HG03139 (cell line): ENCODE measurements around the gene ARHGAP24.
"Not testable (repeated sequence)": the region's sequence is repeated elsewhere in the genome, so short reads cannot be mapped to it uniquely, and the experiment has no call there.

Experiments
- ATAC-seq: cut with Tn5 transposase; IDR thresholded peaks from one replicate; pipeline ENCODE4 v1.9.1; 2021; ENCODE audit not compliant: unreplicated experiment

ARHGAP24 gene

DNA sequence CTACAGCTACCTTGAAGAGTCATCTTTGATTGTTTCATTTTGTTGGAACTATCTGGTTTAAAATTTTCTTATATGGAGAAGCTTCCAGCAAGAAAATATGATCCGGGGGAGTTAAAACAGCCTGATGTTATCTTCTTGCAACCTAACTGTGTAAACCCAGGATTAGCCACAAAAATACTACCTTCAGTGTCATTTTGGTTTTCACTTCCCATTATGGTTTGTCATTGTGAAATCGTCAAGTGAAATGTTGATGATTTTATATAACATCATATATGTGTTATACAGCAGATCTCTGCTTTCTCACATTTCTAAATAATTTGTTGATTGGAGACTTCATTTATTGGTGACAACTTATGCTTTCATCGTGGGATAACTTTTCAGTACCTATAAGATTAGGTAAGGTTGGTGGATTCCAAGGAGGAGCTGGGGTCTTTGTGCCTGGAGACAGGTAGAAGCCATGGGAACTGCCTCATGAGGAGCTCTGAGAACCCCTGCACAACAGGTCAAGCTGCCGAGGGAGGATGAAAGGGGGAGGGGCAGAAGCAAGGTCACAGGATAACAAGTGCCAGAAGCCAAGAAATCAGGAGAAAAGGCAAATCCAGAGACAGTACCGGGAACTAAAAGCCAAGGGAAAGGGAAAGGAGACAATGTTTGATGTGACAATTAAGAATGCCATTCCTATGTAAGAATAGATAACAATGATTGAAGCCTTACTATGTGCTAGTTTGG, 7.2 kb downstream of the ARHGAP24 start:
- ATAC-seq = no peak

DNA sequence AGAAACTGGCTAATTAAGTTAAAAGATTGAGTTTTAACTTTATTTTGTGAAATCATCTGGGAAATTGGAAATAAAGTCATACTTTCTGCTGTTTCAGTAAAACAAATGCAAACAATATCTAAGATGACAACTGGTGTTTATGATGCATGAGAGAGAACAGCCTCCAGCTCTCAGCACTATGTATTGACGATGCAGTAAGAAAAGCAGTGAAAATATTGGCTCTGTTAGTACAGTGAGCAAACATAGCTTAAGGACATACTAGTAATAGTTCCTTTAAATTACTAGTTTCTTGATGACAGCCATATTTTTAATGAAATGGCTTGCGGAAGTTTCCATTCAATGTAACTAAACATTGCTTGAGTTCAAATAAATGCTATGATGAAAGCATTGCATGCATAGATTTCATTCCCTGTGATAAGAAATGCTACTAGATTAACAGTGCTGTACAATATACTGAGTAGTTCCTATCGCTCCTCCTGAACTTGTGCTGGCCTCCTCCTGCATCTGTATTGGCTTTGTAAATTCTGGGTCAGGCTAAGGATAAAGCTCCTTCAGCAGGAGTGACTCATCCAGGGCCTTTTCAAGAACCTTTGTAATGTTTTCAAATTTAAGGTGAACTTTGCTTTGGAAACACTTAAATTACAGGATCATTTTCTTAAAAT, 11.6 kb downstream of the ARHGAP24 start:
- ATAC-seq = no peak

DNA sequence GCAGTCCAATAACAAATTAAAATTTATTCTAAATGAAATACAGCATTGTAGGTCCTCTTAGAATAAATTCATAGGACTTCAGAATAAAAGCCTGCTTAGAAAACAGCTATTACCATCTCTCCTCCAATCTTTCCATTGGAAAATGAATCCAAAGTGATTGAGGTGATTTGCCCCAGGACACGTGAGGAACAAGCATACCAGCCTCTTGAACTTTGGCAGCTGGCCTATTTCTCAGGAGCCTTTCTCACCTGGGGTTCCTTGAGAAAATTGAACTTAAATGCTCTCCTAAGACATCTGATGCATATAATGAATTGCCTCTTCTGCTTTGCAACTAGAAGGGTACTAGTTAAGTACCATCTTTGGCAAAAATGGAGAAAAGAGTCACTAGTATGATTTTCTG, 13.5 kb downstream of the ARHGAP24 start:
- ATAC-seq = no peak

DNA sequence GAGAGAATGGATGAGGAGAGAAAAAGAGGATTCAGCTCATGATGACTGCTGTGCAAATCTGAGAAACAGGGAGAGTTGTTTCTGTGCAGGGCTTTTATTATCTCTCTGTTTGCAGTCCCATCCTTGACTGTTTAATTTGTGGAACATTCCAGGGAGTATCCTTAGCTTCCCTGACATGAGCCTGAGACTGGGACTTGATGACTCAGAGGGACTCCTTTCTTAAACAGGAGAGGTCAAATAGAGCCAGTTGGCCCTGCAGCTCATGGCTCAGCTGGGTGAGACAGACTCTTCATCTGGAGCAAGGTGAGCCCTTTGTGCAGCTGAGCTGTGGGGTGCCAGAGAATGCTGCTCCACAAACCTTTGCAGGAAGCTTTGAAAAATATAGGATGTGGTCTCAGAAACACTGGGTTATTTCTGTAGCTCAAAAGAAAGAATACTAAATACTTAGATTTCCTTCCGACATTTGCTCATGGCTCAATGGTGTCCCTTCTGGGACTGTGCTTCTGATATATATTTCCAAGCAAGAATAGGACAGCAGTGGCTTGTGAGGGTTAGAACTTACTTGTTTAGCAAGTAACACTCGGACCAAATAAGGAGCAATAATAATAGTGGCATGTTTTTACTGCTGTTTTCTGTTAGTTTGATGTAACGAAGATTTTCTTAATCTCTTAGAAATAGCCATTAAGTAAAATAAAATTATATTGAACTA, 14.5 kb downstream of the ARHGAP24 start:
- no peak for ATAC-seq

DNA sequence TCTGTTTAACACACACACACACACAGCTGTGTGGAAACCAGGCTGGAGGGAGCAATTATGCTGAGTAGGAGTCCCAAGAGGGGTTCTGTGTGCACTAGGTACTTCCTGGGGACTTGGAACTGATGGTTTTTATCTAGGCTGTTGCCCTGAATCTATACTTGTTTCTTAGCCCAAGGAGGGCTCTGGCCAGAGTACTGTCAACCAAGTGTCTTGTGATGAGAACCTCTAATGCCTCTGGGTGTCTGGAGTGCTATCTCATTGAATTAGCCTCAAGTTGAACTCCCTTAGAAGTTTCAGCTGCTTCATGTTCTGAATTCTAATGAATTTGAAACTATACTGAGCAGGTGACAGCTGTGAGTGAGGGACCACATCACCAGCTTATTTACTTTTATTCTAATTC, 16.6 kb downstream of the ARHGAP24 start:
- ATAC-seq = no peak

DNA sequence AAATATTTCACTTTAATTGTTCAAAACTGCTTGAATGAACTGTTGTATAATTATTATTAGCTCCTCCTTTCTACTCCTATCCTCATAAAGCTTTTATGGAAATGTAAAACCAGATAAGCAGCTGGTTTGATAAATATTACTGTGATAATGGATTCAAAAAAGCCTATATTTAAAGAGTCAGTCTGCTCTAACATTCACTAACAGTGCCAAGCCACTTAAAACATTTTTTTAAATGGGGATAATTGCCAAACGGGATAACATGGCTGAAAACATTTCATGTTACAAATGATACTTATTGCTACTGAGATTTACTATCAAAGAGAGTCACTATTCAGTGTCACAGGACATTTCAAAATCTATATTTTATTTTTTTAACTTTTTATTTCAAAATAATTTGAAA, 17.4 kb downstream of the ARHGAP24 start:
- no peak for ATAC-seq

DNA sequence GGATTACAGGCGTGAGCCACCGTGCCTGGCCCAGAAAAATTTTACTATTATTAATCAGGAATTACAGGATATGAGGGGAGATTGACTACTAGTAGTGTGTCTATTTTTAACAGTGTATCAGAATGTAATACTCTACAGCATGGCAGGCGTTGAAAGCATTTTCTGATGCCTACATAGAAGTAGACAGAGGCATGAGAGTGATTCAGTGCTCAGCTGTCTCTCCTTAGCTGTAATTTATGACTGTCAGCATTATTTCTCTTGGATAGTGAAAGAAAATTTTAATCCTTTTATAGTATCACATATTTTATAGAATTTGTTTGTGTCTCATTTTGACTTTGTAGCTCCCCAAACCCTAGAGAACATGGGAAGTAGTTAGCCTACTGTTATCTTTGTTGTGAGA, 20.7 kb downstream of the ARHGAP24 start:
- no peak for ATAC-seq

DNA sequence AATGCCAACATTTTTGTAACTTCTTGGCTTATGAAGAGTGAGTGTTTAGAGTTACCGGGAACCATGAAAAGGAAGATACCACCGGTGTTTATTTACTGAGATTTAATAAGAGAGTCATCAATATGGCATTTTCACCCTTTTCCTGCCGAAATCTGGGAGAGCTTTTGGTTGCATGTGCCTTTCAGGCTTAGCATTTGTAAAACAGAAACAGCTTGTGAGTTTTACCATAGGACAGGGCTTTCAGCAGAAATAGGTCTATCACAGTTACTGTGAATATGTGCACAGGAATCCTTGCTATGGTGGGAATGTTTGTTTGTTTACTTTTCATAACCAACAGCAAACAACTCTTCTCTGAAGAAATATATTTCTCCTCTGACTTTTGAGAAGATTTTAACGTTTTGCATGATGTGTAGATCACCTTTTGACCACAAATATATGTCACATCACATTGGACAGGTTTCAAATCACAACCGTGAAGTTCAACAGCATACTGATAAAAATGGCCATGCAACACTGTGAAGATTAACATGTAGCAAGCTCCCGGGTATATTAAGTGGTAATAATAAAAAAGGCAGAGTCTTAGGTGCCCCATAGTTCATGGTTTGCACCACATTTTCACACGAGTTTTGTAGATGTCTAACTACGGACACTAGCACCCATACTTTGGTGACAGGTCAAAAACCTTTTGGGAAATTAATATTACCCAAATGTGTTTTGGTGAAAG, 21.3 kb downstream of the ARHGAP24 start:
- no peak for ATAC-seq

DNA sequence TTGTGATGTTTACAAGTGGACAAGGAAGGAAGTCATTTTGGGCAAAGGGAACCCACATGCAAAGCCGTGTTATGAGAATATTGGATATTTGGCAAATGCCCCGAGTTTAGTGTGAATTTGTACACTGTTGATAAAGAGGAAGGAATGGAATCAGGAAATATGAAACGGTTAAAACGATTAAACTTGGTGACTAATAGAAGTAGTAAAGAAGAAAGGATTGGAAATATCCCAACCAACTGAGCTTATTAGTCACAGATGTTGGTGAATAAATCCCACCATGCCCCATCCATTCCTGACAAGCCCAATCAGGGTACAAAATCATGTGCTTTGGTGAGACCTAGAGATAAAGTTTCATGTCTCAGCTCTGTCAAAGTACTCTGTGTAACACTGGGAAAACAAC, 22.0 kb downstream of the ARHGAP24 start:
- ATAC-seq = no peak

DNA sequence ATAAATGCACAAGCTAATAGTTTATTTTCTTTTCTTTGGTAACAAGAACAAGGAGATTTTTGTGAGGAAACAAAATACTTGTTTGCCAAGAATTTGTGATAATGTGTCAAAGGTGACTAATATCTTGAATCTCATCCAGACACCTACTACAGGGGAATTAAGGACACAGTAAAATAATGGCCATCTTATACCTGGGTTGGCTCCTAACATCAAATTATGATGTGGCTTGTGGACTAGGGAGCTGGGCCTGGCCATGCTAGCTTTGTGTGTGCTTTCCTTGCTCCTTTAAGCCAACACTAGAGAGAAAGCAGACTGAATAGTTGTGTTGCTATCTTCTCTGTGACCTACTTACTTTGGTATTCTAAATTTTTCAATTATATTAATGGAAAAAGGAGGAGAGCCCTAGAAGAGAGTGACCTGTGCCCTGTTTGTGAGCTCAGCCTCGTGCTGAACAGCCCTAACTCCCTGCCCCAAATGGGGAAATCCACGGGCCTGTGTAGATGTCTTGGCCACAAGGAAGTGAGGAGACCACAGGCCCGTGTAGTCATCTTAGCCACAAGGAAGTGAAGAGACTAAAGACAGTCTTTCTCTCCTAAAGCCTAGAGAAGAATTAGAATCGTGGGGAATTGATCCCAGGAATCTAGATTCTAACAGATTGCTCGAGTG, 23.3 kb downstream of the ARHGAP24 start:
- peak; percentile 94 for ATAC-seq

DNA sequence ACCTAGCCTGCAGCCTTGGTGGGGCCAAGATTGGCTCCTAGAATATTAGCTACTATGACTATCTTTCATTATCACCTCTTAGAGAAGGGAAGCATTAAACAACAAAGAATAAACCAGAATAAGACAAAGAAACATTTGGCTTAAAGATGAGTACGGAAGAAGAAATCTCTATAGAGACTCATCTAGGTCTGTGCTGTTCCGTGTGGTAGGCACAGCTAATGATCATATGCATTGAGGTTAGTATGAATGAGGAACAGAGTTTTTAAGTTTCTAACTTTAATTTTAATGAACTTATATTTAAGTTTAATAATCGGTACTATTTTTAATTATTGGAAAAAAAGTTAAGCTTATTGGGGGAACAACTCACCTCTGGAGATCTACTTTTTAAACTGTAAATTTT, 24.6 kb downstream of the ARHGAP24 start:
- no peak for ATAC-seq

DNA sequence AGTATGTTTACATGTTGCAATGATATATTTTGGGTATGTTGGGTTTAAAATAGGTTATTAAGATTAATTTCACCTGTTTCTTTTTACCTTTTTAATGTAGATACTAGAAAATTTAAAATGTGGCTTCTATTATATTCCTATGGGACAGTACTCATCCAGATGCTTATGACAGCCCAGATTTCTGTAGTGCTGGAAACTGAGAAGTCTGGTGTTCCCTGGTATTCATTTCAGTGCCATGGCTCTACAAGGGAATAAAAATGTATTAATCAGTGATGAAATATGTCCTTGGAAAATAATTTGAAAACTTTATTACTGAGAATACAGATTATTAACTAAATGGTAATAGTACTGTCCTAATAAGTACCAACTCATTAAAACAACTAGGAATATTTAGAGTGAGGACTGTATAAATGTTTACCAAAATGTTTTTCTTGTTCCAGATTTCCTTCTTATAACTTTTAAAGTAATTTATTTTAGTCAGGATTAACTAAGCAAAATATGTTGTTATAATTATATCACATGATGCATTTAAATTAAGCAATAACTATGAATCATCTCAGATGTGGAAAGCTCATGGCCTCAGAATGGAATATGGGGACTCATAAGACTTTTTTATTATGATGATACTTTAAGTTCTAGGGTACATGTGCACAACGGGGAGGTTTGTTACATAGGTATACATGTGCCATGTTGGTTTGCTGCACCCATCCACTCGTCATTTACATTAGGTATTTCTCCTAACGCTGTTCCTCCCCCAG, 25.3 kb downstream of the ARHGAP24 start:
- no peak for ATAC-seq

DNA sequence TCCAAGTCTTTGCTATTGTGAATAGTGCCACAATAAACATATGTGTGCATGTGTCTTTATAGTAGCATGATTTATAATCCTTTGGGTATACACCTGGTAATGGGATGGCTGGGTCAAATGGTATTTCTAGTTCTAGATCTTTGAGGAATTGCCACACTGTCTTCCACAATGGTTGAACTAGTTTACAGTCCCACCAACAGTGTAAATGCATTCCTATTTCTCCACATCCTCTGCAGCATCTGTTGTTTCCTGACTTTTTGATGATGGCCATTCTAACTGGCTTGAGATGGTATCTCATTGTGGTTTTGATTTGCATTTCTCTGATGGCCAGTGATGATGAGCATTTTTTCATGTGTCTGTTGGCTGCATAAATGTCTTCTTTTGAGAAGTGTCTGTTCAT, 26.2 kb downstream of the ARHGAP24 start:
- not testable (repeated sequence) for ATAC-seq

DNA sequence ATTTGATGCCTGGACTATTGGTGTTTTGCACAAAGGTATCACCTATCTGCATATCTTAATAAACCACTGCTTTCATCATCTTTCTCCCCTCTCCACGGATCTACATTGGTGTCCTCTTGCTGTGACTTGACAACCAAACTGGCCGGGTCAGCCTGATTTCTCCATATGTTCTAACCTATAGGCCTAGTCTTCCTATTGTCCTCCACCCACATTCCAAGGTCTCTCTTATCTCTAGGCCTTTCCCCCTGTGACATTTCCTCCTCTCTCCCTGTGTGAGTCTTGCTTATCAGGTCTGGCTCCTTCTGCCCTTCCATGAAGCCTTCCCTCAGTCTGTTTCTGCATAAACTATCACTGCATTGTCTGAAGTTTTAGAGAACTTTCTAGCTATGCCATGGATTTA, 33.7 kb downstream of the ARHGAP24 start:
- ATAC-seq = no peak

DNA sequence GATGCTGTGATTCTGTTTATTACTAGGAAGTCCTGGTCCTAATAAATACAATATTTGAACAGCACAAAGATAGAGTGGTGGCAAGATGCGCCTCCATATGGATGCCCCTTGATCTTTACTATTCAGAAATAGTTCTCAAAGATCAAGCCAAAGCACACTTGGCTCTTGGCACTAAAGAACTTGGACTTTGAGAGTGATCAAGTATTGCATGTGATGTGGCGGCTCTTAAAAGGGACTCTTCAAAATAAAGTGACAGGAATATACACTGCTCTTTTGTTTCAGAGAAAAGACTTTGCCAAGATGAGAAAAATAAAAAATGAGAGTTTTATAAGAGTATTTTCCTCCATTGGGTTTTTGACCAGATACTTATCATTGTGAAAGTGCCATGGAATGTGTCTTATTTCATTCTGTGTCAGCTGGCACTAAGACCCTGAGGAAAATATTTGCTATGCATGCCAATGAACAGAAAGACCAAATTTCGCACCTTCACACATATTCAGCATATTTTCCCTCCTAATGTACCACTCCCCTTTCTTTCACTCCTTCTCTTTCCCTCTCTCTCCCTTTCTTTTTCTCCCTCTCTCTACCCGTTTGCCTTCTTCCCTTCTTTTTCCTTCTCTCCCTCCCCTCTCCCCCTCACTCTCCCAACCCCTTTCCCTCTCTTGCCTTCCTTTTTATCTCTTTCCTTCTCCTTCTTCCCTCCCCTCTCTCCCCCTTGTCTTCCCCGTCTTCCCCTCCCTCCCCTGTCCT, 35.1 kb downstream of the ARHGAP24 start:
- ATAC-seq = no peak

DNA sequence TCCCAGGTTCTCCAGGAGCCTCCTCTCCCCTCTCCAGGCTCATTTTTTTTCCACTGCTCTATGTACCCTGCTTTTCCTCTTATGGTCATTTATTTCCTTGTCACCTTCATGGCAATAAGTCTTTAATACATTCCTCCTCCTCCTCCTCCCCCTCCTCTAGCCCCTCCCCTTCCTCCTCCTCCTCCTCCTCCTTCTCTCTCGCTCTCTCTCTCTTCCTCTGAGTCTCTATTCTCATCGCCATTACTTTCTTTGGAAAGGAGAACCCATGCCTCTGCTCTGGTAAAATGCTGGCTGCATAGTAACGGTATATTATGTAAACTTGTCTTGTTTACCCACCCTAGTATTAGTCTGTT, 35.7 kb downstream of the ARHGAP24 start:
- no peak for ATAC-seq

DNA sequence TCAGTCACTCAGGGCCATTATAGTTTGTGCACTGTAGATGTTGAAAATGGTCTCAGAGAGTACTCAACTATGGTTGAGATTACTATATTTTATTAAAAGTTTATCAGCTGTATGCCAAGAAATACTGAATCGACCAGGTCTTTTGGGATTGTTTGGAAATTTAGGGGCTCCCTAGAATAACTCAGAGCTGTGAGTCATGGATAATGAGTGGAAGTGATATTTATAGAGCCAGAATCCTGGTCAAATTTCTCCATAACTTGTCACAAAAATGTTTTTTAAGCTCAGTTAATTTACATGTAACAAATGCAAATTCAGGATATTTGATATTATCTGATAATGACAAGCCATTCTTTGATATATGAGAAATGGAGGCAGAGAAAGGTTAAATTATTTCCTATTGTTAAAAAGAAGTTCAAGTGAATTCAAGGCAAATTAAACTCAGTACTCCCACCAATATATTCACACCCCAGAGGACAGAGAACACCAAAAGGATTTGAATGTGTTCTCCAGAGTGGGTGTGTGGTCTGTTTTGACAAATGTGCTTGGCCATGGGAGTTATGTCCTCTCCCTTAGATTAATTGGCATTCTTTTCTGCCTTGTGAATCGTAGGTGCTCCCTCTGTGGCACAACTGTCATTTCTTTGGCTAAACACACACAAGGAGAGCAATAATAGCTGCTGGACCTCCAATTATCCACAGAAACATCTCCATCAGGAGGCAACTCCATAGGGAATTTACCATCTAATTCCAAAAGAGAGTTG, 37.7 kb downstream of the ARHGAP24 start:
- no peak for ATAC-seq

DNA sequence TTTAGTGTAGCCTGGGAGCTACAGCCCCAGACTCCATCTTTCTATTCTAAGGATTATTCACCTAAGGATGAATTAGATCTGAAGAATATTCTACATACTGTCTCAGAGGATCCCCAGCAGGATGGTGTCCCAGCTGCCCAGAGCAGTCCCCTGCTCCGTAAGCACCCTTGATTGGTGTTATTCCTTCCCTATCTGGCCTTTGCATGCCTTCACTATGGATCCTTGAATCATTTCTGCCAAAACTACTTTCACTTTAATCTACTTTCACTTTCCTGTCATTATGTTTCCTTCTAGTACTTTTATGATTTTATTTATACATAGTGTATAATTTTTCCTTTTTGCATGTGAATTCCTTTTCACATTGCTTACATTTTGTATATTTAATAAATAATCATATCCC, 39.2 kb downstream of the ARHGAP24 start:
- no peak for ATAC-seq

DNA sequence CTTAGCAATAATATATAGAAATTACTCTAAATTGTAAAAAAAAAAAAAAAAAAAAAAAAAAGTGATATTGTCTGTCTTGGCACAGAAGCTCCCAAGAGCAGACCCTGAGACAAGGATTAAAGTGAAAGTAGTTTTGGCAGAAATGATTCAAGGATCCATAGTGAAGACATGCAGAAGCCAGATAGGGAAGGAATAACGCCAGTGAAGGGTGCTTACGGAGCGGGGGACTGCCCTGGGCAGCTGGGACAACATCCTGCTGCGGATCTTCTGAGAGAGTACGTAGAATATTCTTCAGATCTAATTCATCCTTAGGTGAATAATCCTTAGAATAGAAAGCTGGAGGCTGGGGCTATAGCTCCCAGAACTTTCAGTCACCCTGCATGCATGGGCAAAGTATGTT, 39.8 kb downstream of the ARHGAP24 start:
- ATAC-seq = no peak
